HepG2 (cell line): ENCODE data around the gene OR51T1.

Experiments
- HCFC1 ChIP-seq: fragments of 150-350 bp; IDR thresholded peaks from 2 replicates; pipeline ENCODE4 v1.6.1; 2014; ENCODE audit warnings: low read depth, low read length
- HOXA3 ChIP-seq: sonication (generic); formaldehyde crosslinking; IDR thresholded peaks from 2 replicates; pipeline ENCODE4 v1.5.0; 2020; ENCODE audit warnings: missing genetic modification reagents
- JUN ChIP-seq: sonication (generic); formaldehyde crosslinking; IDR thresholded peaks from 2 replicates; pipeline ENCODE4 v1.4.0; 2020; ENCODE audit warnings: mild to moderate bottlenecking, missing genetic modification reagents
- MAZ ChIP-seq, 2 experiments: sonication (generic) in 1 of 2; formaldehyde crosslinking in 1 of 2; IDR thresholded peaks; 2 replicates each; pipeline versions ENCODE4 v1.5.0 to v1.6.1; 2012 to 2020; ENCODE audit warnings: low read depth in 2 of 2, mild to moderate bottlenecking in 2 of 2, borderline replicate concordance in 1 of 2, improper control_type of control experiment in 1 of 2, low read length in 1 of 2, missing genetic modification reagents in 1 of 2, moderate library complexity in 1 of 2
- NRL ChIP-seq: sonication (generic); formaldehyde crosslinking; IDR thresholded peaks from 2 replicates; pipeline ENCODE4 v1.5.0; 2020; ENCODE audit warnings: missing genetic modification reagents, mild to moderate bottlenecking, moderate library complexity, borderline replicate concordance
- TAF1 ChIP-seq: sonication (generic); formaldehyde crosslinking; IDR thresholded peaks from 2 replicates; pipeline ENCODE4 v1.4.0; 2020; ENCODE audit warnings: missing genetic modification reagents
- ZKSCAN5 ChIP-seq: sonication (generic); formaldehyde crosslinking; IDR thresholded peaks from 2 replicates; pipeline ENCODE4 v1.5.1; 2020; ENCODE audit warnings: mild to moderate bottlenecking, missing genetic modification reagents
- ZNF207 ChIP-seq: fragments of 450-650 bp; IDR thresholded peaks from 2 replicates; pipeline ENCODE4 v1.6.1; 2016; ENCODE audit warnings: antibody characterized with exemption, borderline replicate concordance
- ZNF232 ChIP-seq: sonication (generic); formaldehyde crosslinking; IDR thresholded peaks from 2 replicates; pipeline ENCODE4 v1.4.0; 2020; ENCODE audit warnings: missing genetic modification reagents, borderline replicate concordance
- ZNF549 ChIP-seq: sonication (generic); formaldehyde crosslinking; IDR thresholded peaks from 2 replicates; pipeline ENCODE4 v1.5.0; 2020; ENCODE audit warnings: missing genetic modification reagents
- TF ChIP-seq, protein P1 (sequence below): sonication (generic); formaldehyde crosslinking; conservative IDR thresholded peaks from 2 replicates; pipeline ENCODE4 v1.5.0; 2020; ENCODE audit warnings: missing genetic modification reagents

GRCh38 chr11:4890279-4890678 is 8.6 kb downstream of the OR51T1 start:
- TF ChIP-seq ZNF207, result no peak
- TF ChIP-seq TAF1 (CRISPR knock-in tag), result no peak
- no peak for TF ChIP-seq ZNF232 (CRISPR knock-in tag)
- no peak for TF ChIP-seq HOXA3 (CRISPR knock-in tag)
- TF ChIP-seq NRL (CRISPR knock-in tag), result no peak
- TF ChIP-seq, protein P1, sequence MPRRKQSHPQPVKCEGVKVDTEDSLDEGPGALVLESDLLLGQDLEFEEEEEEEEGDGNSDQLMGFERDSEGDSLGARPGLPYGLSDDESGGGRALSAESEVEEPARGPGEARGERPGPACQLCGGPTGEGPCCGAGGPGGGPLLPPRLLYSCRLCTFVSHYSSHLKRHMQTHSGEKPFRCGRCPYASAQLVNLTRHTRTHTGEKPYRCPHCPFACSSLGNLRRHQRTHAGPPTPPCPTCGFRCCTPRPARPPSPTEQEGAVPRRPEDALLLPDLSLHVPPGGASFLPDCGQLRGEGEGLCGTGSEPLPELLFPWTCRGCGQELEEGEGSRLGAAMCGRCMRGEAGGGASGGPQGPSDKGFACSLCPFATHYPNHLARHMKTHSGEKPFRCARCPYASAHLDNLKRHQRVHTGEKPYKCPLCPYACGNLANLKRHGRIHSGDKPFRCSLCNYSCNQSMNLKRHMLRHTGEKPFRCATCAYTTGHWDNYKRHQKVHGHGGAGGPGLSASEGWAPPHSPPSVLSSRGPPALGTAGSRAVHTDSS (CRISPR knock-in tag), result no peak
- TF ChIP-seq HCFC1, result no peak
- TF ChIP-seq ZKSCAN5 (CRISPR knock-in tag), result no peak
- no peak for TF ChIP-seq JUN (CRISPR knock-in tag)
- TF ChIP-seq ZNF549, result no peak
- no peak for TF ChIP-seq MAZ (IDR thresholded peaks at IDR 0.05; ENCODE audit: borderline replicate concordance, low read depth, low read length)
- TF ChIP-seq MAZ (CRISPR knock-in tag; IDR thresholded peaks at IDR 0.05; ENCODE audit: low read depth), result no peak
